K562 (cell line): ENCODE data around the gene LRRFIP2.

Experiments used
- ARID2 ChIP-seq: fragments of 450-650 bp; IDR thresholded peaks from 2 replicates; pipeline ENCODE4 v1.6.1; 2017; ENCODE audit warnings: antibody characterized with exemption, mild to moderate bottlenecking
- CTCF ChIP-seq, 3 experiments: IDR thresholded peaks in 2 of 3; conservative IDR thresholded peaks in 1 of 3; 2 replicates each; pipeline ENCODE4 v1.5.1; 2011 to 2012; ENCODE audit warnings: low read length in 3 of 3, mild to moderate bottlenecking in 3 of 3, control low read depth in 2 of 3, improper control_type of control experiment in 1 of 3, inconsistent platforms in 1 of 3, low read depth in 1 of 3, mixed read lengths in 1 of 3, moderate library complexity in 1 of 3; ENCODE audit not compliant: insufficient read depth in 2 of 3
- GATA2 ChIP-seq: sonication (generic); formaldehyde crosslinking; IDR thresholded peaks from 2 replicates; pipeline ENCODE4 v1.4.0; 2020; ENCODE audit warnings: mild to moderate bottlenecking, missing genetic modification reagents
- NRF1 ChIP-seq, 2 experiments: fragments of 450-650 bp; IDR thresholded peaks in 1 of 2; conservative IDR thresholded peaks in 1 of 2; 2 replicates each; pipeline ENCODE4 v1.6.1; 2014; ENCODE audit warnings: mild to moderate bottlenecking in 2 of 2
- PKNOX1 ChIP-seq: fragments of 450-650 bp; IDR thresholded peaks from 2 replicates; pipeline ENCODE4 v1.6.1; 2016
- RAD21 ChIP-seq, 2 experiments: fragments of 250-450 bp in 1 of 2; fragments of 450-650 bp in 1 of 2; sonication (Bioruptor Pico) in 1 of 2; formaldehyde crosslinking in 1 of 2; IDR thresholded peaks in 1 of 2; conservative IDR thresholded peaks in 1 of 2; 2 replicates each; pipeline versions ENCODE4 v1.4.0 to v1.8.0; 2020 to 2022; ENCODE audit warnings: mild to moderate bottlenecking in 2 of 2, moderate library complexity in 1 of 2
- ZNF253 ChIP-seq: fragments of 250-450 bp; sonication (Bioruptor Pico); conservative IDR thresholded peaks from 2 replicates; pipeline ENCODE4 v1.6.1; 2021; ENCODE audit warnings: mild to moderate bottlenecking
- ZNF263 ChIP-seq: sonication (generic); formaldehyde crosslinking; IDR thresholded peaks from 2 replicates; pipeline ENCODE4 v1.8.0; 2022; ENCODE audit warnings: mild to moderate bottlenecking, missing genetic modification reagents, borderline replicate concordance
- ZZZ3 ChIP-seq: fragments of 450-650 bp; IDR thresholded peaks from 2 replicates; pipeline ENCODE4 v1.6.1; 2016; ENCODE audit warnings: antibody characterized with exemption, mild to moderate bottlenecking, moderate library complexity

GRCh38 chr3:37126856-37127255, 47.5 kb downstream of the LRRFIP2 start:
- no peak for TF ChIP-seq ARID2
- TF ChIP-seq ZZZ3, result no peak
- TF ChIP-seq NRF1 (conservative IDR thresholded peaks at IDR 0.05 in 1 of 2, IDR thresholded peaks at IDR 0.05 in 1 of 2), result no peak
- TF ChIP-seq ZNF263 (CRISPR knock-in tag), result no peak
- TF ChIP-seq ZNF253 (CRISPR knock-in tag), result no peak
- no peak for TF ChIP-seq GATA2 (CRISPR knock-in tag)
- no peak for TF ChIP-seq CTCF (IDR thresholded peaks at IDR 0.05 in 2 of 3, conservative IDR thresholded peaks at IDR 0.05 in 1 of 3; ENCODE audit: insufficient read depth in 2 of 3, low read depth in 1 of 3, low read length in 3 of 3)
- no peak for TF ChIP-seq PKNOX1
- no peak for TF ChIP-seq RAD21 (CRISPR knock-in tag; conservative IDR thresholded peaks at IDR 0.05 in 1 of 2, IDR thresholded peaks at IDR 0.05 in 1 of 2)
